ENCODE results near the gene SHISA9.

The SHISA9 gene

DNA sequence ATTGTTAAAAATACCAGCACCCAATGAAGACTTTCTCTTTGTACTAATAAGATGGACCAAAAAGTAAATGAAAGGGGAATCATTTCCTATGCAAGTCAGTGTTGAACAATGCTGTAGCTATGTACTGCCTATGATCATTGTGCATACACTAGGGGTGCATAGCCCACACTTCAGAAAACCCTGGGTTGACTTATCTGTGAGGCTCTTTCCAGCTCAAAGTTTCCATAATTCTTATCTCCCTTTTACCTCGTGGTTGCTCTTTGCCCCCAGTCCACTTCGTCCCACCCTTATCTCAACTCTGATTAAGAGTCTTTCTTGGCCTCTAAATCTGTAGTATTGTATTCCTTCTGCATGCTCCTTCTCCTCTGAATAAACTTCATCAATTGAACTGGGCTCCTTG, 336.8 kb downstream of the SHISA9 start:
- peaks cover 2% of the 10 kb centered on the region for H3K9me3 ChIP-seq (ENCODE audit: control insufficient read depth, low read length)
- no peak overlapping the region for H3K4ac ChIP-seq (ENCODE audit: low read depth in 1 of 2, low read length in 2 of 2)
- H3K36me3 ChIP-seq (ENCODE audit: control insufficient read depth in 1 of 2, insufficient read depth in 2 of 2, low read depth in 1 of 2, low read length in 2 of 2), result peaks cover 0 to 6% of the 10 kb centered on the region in 2 experiments
- H2BK15ac ChIP-seq (ENCODE audit: low read depth, poor library complexity, severe bottlenecking), result no peak overlapping the region
- H3K4me1 ChIP-seq (ENCODE audit: control insufficient read depth, insufficient read depth, low read depth, low read length), result no peaks in the 10 kb centered on the region
- no peak overlapping the region for H2AFZ ChIP-seq (ENCODE audit: low read depth, low read length)
- H3K4me2 ChIP-seq (ENCODE audit: low read length, poor library complexity, severe bottlenecking), result no peak overlapping the region
- 34% methylated on average over 2 of the region's 2 CpGs for WGBS
- no peak overlapping the region for H3K23ac ChIP-seq (ENCODE audit: low read length in 2 of 2)
- no peak for DNase-seq
- H3K18ac ChIP-seq (ENCODE audit: low read depth in 1 of 2, low read length in 2 of 2), result no peak overlapping the region
- no peak overlapping the region for H2BK5ac ChIP-seq (ENCODE audit: low read depth, low read length, poor library complexity, severe bottlenecking)
- H3K27me3 ChIP-seq (ENCODE audit: control insufficient read depth in 1 of 2, insufficient read depth in 1 of 2, low read length in 2 of 2), result no peaks in the 10 kb centered on the region
- no peak overlapping the region for H2BK12ac ChIP-seq (ENCODE audit: low read length in 2 of 2)
- no peak overlapping the region for H2AK5ac ChIP-seq (ENCODE audit: low read length, severe bottlenecking)
- H3K9ac ChIP-seq (ENCODE audit: low read length), result no peak overlapping the region
- H2BK120ac ChIP-seq (ENCODE audit: low read depth, low read length), result no peak overlapping the region
- no peak overlapping the region for H4K8ac ChIP-seq (ENCODE audit: low read length)
- no peaks in the 10 kb centered on the region for H3K79me1 ChIP-seq (replicated peaks; ENCODE audit: low read length, poor library complexity, severe bottlenecking)
- H3K27ac ChIP-seq (ENCODE audit: low read length, poor library complexity, severe bottlenecking), result no peak overlapping the region
- no peak overlapping the region for H4K91ac ChIP-seq (ENCODE audit: low read length)
- H3K14ac ChIP-seq (ENCODE audit: low read length in 2 of 2), result no peak overlapping the region
- H3K4me3 ChIP-seq (ENCODE audit: insufficient read depth in 1 of 2, low read depth in 1 of 2, low read length in 2 of 2), result no peak overlapping the region

DNA sequence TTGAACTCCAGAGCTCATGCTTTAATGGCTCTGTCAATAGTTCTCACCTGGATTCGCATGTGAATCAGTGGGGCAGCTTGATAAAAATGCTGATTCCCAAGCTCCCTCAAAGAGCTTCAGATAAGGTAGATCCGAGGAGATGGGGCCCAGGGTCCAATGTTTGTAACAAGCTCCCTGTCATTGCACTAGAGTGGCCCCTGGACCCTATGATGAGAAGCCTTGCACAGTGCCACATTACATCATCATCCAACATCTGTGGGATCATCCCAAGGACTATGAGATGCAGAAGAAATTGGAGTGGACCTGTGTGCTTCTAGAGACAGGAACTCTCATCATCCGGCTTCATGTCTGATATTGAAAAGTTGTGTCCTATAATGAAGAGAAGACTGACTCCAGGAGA, 340.8 kb downstream of the SHISA9 start:
- Histone ChIP-seq H3K4me3 (ENCODE audit: insufficient read depth in 1 of 2, low read depth in 1 of 2, low read length in 2 of 2) (no peak overlapping the region), H3K14ac (ENCODE audit: low read length in 2 of 2) (no peak overlapping the region), H3K23ac (ENCODE audit: low read length in 2 of 2) (no peak overlapping the region), H4K8ac (ENCODE audit: low read length) (no peak overlapping the region), H3K9ac (ENCODE audit: low read length) (no peak overlapping the region), H3K4me1 (ENCODE audit: control insufficient read depth, insufficient read depth, low read depth, low read length) (no peaks in the 10 kb centered on the region), H2BK12ac (ENCODE audit: low read length in 2 of 2) (no peak overlapping the region), H2BK15ac (ENCODE audit: low read depth, poor library complexity, severe bottlenecking) (no peak overlapping the region), H3K27me3 (ENCODE audit: control insufficient read depth in 1 of 2, insufficient read depth in 1 of 2, low read length in 2 of 2) (no peaks in the 10 kb centered on the region), H2AK5ac (ENCODE audit: low read length, severe bottlenecking) (no peak overlapping the region), H2BK5ac (ENCODE audit: low read depth, low read length, poor library complexity, severe bottlenecking) (no peak overlapping the region), H4K91ac (ENCODE audit: low read length) (no peak overlapping the region), H3K4ac (ENCODE audit: low read depth in 1 of 2, low read length in 2 of 2) (no peak overlapping the region), H3K18ac (ENCODE audit: low read depth in 1 of 2, low read length in 2 of 2) (no peak overlapping the region), H2AFZ (ENCODE audit: low read depth, low read length) (no peak overlapping the region), H3K79me1 (replicated peaks; ENCODE audit: low read length, poor library complexity, severe bottlenecking) (no peaks in the 10 kb centered on the region), H3K4me2 (ENCODE audit: low read length, poor library complexity, severe bottlenecking) (no peak overlapping the region), H3K36me3 (ENCODE audit: control insufficient read depth in 1 of 2, insufficient read depth in 2 of 2, low read depth in 1 of 2, low read length in 2 of 2) (no peaks in the 10 kb centered on the region), H2BK120ac (ENCODE audit: low read depth, low read length) (no peak overlapping the region), H3K27ac (ENCODE audit: low read length, poor library complexity, severe bottlenecking) (no peak overlapping the region), H3K9me3 (ENCODE audit: control insufficient read depth, low read length) (no peaks in the 10 kb centered on the region)
- 57% methylated on average over 3 of the region's 3 CpGs for WGBS
- no peak for DNase-seq

DNA sequence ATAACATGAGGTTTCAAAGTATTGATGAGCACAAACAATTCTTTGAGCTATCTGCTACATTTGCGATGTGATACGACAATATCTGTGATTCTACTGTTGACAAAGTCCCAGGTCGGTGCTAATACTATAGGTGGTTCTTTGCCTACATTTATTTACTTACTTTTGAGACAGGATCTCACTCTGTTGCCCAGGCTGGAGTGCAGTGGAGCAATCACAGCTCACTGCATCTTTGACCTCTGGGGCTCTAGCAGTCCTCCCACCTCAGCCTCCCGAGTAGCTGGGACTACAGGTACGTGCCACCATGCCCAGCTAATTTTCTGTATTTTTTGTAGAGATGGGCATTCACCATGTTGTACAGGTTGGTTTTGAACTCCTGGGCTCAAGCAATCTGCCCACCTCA, 343.4 kb downstream of the SHISA9 start:
- H3K4ac ChIP-seq (ENCODE audit: low read depth in 1 of 2, low read length in 2 of 2), result no peak overlapping the region
- no peak overlapping the region for H2AFZ ChIP-seq (ENCODE audit: low read depth, low read length)
- H2BK12ac ChIP-seq (ENCODE audit: low read length in 2 of 2), result no peak overlapping the region
- H3K9ac ChIP-seq (ENCODE audit: low read length), result no peak overlapping the region
- H3K4me3 ChIP-seq (ENCODE audit: insufficient read depth in 1 of 2, low read depth in 1 of 2, low read length in 2 of 2), result no peak overlapping the region
- H2BK15ac ChIP-seq (ENCODE audit: low read depth, poor library complexity, severe bottlenecking), result no peak overlapping the region
- H3K27me3 ChIP-seq (ENCODE audit: control insufficient read depth in 1 of 2, insufficient read depth in 1 of 2, low read length in 2 of 2), result no peaks in the 10 kb centered on the region
- no peaks in the 10 kb centered on the region for H3K4me1 ChIP-seq (ENCODE audit: control insufficient read depth, insufficient read depth, low read depth, low read length)
- no peak overlapping the region for H3K27ac ChIP-seq (ENCODE audit: low read length, poor library complexity, severe bottlenecking)
- H3K23ac ChIP-seq (ENCODE audit: low read length in 2 of 2), result no peak overlapping the region
- no peaks in the 10 kb centered on the region for H3K36me3 ChIP-seq (ENCODE audit: control insufficient read depth in 1 of 2, insufficient read depth in 2 of 2, low read depth in 1 of 2, low read length in 2 of 2)
- H3K14ac ChIP-seq (ENCODE audit: low read length in 2 of 2), result no peak overlapping the region
- no peak overlapping the region for H2BK120ac ChIP-seq (ENCODE audit: low read depth, low read length)
- 74% methylated on average over 5 of the region's 5 CpGs for WGBS
- H3K9me3 ChIP-seq (ENCODE audit: control insufficient read depth, low read length), result peaks cover 4% of the 10 kb centered on the region
- DNase-seq, result no peak
- H3K4me2 ChIP-seq (ENCODE audit: low read length, poor library complexity, severe bottlenecking), result no peak overlapping the region
- H4K8ac ChIP-seq (ENCODE audit: low read length), result no peak overlapping the region
- no peak overlapping the region for H2AK5ac ChIP-seq (ENCODE audit: low read length, severe bottlenecking)
- no peaks in the 10 kb centered on the region for H3K79me1 ChIP-seq (replicated peaks; ENCODE audit: low read length, poor library complexity, severe bottlenecking)
- no peak overlapping the region for H3K18ac ChIP-seq (ENCODE audit: low read depth in 1 of 2, low read length in 2 of 2)
- H4K91ac ChIP-seq (ENCODE audit: low read length), result no peak overlapping the region
- no peak overlapping the region for H2BK5ac ChIP-seq (ENCODE audit: low read depth, low read length, poor library complexity, severe bottlenecking)

DNA sequence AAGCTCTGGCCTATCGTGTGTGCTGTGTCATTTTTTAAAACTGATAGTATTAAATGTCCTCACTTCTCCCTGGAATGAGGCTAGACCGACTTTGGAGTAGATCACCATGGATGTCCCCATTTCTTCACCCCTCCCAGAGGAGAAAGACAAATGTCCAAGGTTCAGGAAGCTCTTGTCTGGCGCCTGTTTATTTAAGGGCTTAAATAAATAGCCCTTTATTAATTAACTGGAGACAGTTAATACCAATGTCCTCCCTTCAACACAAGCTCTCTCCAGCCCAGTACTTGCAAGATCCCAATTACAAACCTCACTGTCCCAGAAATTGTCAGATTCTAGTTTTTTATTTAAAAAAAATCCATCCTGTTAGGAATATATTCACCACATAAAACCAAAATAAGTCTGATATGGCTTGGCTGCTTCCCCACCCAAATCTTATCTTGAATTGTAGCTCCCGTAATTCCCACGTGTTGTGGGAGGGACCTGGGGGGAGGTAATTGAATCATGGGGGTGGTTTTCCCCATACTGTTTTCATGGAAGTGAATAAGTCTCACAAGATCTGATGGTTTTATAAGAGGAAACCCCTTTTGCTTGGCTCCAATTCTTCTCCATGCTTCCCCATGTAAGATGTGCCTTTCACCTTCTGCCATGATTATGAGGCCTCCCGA, 344.4 kb downstream of the SHISA9 start:
- H3K79me1 ChIP-seq (replicated peaks; ENCODE audit: low read length, poor library complexity, severe bottlenecking), result no peaks in the 10 kb centered on the region
- no peak overlapping the region for H3K23ac ChIP-seq (ENCODE audit: low read length in 2 of 2)
- no peaks in the 10 kb centered on the region for H3K4me1 ChIP-seq (ENCODE audit: control insufficient read depth, insufficient read depth, low read depth, low read length)
- H2AFZ ChIP-seq (ENCODE audit: low read depth, low read length), result no peak overlapping the region
- no peak overlapping the region for H3K4me2 ChIP-seq (ENCODE audit: low read length, poor library complexity, severe bottlenecking)
- H3K9me3 ChIP-seq (ENCODE audit: control insufficient read depth, low read length), result peaks cover 4% of the 10 kb centered on the region
- H2BK12ac ChIP-seq (ENCODE audit: low read length in 2 of 2), result no peak overlapping the region
- H3K14ac ChIP-seq (ENCODE audit: low read length in 2 of 2), result no peak overlapping the region
- H2AK5ac ChIP-seq (ENCODE audit: low read length, severe bottlenecking), result no peak overlapping the region
- H3K27ac ChIP-seq (ENCODE audit: low read length, poor library complexity, severe bottlenecking), result no peak overlapping the region
- no peak overlapping the region for H2BK120ac ChIP-seq (ENCODE audit: low read depth, low read length)
- H4K91ac ChIP-seq (ENCODE audit: low read length), result no peak overlapping the region
- no peak overlapping the region for H3K4ac ChIP-seq (ENCODE audit: low read depth in 1 of 2, low read length in 2 of 2)
- H4K8ac ChIP-seq (ENCODE audit: low read length), result no peak overlapping the region
- no peak overlapping the region for H2BK15ac ChIP-seq (ENCODE audit: low read depth, poor library complexity, severe bottlenecking)
- no peaks in the 10 kb centered on the region for H3K27me3 ChIP-seq (ENCODE audit: control insufficient read depth in 1 of 2, insufficient read depth in 1 of 2, low read length in 2 of 2)
- H2BK5ac ChIP-seq (ENCODE audit: low read depth, low read length, poor library complexity, severe bottlenecking), result no peak overlapping the region
- no peaks in the 10 kb centered on the region for H3K36me3 ChIP-seq (ENCODE audit: control insufficient read depth in 1 of 2, insufficient read depth in 2 of 2, low read depth in 1 of 2, low read length in 2 of 2)
- no peak overlapping the region for H3K9ac ChIP-seq (ENCODE audit: low read length)
- 76% methylated on average over 4 of the region's 6 CpGs for WGBS
- DNase-seq, result no peak
- no peak overlapping the region for H3K4me3 ChIP-seq (ENCODE audit: insufficient read depth in 1 of 2, low read depth in 1 of 2, low read length in 2 of 2)
- no peak overlapping the region for H3K18ac ChIP-seq (ENCODE audit: low read depth in 1 of 2, low read length in 2 of 2)

All from mesenchymal stem cell (in vitro differentiated cells and primary cell).